ENCODE measurements around the gene BMS1.

Gene BMS1

GRCh38 chr10:42785759-42786158 is 3.2 kb downstream of the BMS1 start:
- TF ChIP-seq, protein P1, sequence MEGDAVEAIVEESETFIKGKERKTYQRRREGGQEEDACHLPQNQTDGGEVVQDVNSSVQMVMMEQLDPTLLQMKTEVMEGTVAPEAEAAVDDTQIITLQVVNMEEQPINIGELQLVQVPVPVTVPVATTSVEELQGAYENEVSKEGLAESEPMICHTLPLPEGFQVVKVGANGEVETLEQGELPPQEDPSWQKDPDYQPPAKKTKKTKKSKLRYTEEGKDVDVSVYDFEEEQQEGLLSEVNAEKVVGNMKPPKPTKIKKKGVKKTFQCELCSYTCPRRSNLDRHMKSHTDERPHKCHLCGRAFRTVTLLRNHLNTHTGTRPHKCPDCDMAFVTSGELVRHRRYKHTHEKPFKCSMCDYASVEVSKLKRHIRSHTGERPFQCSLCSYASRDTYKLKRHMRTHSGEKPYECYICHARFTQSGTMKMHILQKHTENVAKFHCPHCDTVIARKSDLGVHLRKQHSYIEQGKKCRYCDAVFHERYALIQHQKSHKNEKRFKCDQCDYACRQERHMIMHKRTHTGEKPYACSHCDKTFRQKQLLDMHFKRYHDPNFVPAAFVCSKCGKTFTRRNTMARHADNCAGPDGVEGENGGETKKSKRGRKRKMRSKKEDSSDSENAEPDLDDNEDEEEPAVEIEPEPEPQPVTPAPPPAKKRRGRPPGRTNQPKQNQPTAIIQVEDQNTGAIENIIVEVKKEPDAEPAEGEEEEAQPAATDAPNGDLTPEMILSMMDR (IDR thresholded peaks at IDR 0.05), result no peak
- no peak overlapping the region for H3K4me2 ChIP-seq (ENCODE audit: low read length)
- H2AFZ ChIP-seq, result no peak overlapping the region
- H3K36me3 ChIP-seq (ENCODE audit: control insufficient read depth, insufficient read depth, low read length), result no peaks in the 10 kb centered on the region
- H3K4me3 ChIP-seq (ENCODE audit: low read depth, low read length), result no peak overlapping the region
- no peak overlapping the region for H3K27ac ChIP-seq
- H3K9ac ChIP-seq, result no peak overlapping the region
- no peaks in the 10 kb centered on the region for H3K4me1 ChIP-seq
- no peaks in the 10 kb centered on the region for H3K9me3 ChIP-seq (ENCODE audit: control insufficient read depth, low read length)
- no peaks in the 10 kb centered on the region for H3K27me3 ChIP-seq (ENCODE audit: control insufficient read depth, insufficient read depth, low read length)
- H3K79me2 ChIP-seq, result peaks cover 4% of the 10 kb centered on the region

GRCh38 chr10:42790835-42791234 is 8.2 kb downstream of the BMS1 start:
- Histone ChIP-seq H3K9ac (no peak overlapping the region), H3K27me3 (ENCODE audit: control insufficient read depth, insufficient read depth, low read length) (no peaks in the 10 kb centered on the region), H3K36me3 (ENCODE audit: control insufficient read depth, insufficient read depth, low read length) (no peaks in the 10 kb centered on the region), H3K4me3 (ENCODE audit: low read depth, low read length) (no peak overlapping the region), H3K4me2 (ENCODE audit: low read length) (no peak overlapping the region), H2AFZ (no peak overlapping the region), H3K4me1 (no peaks in the 10 kb centered on the region), H3K27ac (no peak overlapping the region), H3K79me2 (peaks cover 2% of the 10 kb centered on the region), H3K9me3 (ENCODE audit: control insufficient read depth, low read length) (no peaks in the 10 kb centered on the region)
- TF ChIP-seq, protein P1 (IDR thresholded peaks at IDR 0.05), result no peak

DNA sequence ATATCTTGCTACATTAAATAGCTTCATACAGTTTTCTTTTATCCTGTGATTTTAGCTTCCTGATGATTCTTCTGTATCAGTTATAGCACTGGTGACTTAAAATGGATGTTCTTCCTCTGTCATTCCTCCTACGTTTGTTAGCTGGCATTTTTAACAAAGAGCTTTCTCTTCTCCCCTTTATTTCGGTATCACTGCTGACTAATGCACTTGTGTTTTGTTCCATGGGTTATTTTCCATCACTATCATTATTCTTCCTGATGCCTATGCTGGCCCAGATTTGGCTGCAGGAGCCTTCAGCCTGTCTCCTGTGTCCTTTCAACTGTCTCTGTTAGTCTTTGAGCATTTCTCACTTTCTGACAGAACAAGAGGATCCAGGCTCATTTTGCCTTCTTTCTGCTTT is 13.1 kb downstream of the BMS1 start:
- TF ChIP-seq, protein P1 (IDR thresholded peaks at IDR 0.05), result no peak
- H3K36me3 ChIP-seq (ENCODE audit: control insufficient read depth, insufficient read depth, low read length), result no peaks in the 10 kb centered on the region

GRCh38 chr10:42801135-42801534 is 18.5 kb downstream of the BMS1 start:
- Histone ChIP-seq H3K79me2 (peaks cover 6% of the 10 kb centered on the region), H3K27ac (no peak overlapping the region), H3K36me3 (ENCODE audit: control insufficient read depth, insufficient read depth, low read length) (no peaks in the 10 kb centered on the region)

More for the DNA sequence above, 13.1 kb downstream of the BMS1 start:
- Histone ChIP-seq H3K9ac (no peak overlapping the region), H3K27ac (no peak overlapping the region), H3K4me1 (no peaks in the 10 kb centered on the region), H3K4me3 (ENCODE audit: low read depth, low read length) (no peak overlapping the region), H3K9me3 (ENCODE audit: control insufficient read depth, low read length) (no peaks in the 10 kb centered on the region), H2AFZ (no peak overlapping the region), H3K79me2 (peaks cover 4% of the 10 kb centered on the region), H3K27me3 (ENCODE audit: control insufficient read depth, insufficient read depth, low read length) (no peaks in the 10 kb centered on the region), H3K4me2 (ENCODE audit: low read length) (no peak overlapping the region)

GRCh38 chr10:42802876-42803275 is 20.3 kb downstream of the BMS1 start:
- TF ChIP-seq, protein P1 (IDR thresholded peaks at IDR 0.05), result no peak
- no peak overlapping the region for H3K27ac ChIP-seq
- H3K9ac ChIP-seq, result no peak overlapping the region
- H3K4me3 ChIP-seq (ENCODE audit: low read depth, low read length), result no peak overlapping the region
- no peak overlapping the region for H3K4me2 ChIP-seq (ENCODE audit: low read length)
- no peaks in the 10 kb centered on the region for H3K9me3 ChIP-seq (ENCODE audit: control insufficient read depth, low read length)
- no peak overlapping the region for H2AFZ ChIP-seq
- no peaks in the 10 kb centered on the region for H3K27me3 ChIP-seq (ENCODE audit: control insufficient read depth, insufficient read depth, low read length)
- no peaks in the 10 kb centered on the region for H3K4me1 ChIP-seq
- H3K79me2 ChIP-seq, result peaks cover 7% of the 10 kb centered on the region
- no peaks in the 10 kb centered on the region for H3K36me3 ChIP-seq (ENCODE audit: control insufficient read depth, insufficient read depth, low read length)

More at GRCh38 chr10:42801135-42801534, 18.5 kb downstream of the BMS1 start:
- TF ChIP-seq, protein P1 (IDR thresholded peaks at IDR 0.05), result no peak
- H3K4me3 ChIP-seq (ENCODE audit: low read depth, low read length), result no peak overlapping the region
- H3K9ac ChIP-seq, result no peak overlapping the region
- H2AFZ ChIP-seq, result no peak overlapping the region
- H3K9me3 ChIP-seq (ENCODE audit: control insufficient read depth, low read length), result no peaks in the 10 kb centered on the region
- no peak overlapping the region for H3K4me2 ChIP-seq (ENCODE audit: low read length)
- no peaks in the 10 kb centered on the region for H3K4me1 ChIP-seq
- no peaks in the 10 kb centered on the region for H3K27me3 ChIP-seq (ENCODE audit: control insufficient read depth, insufficient read depth, low read length)

Measured in parathyroid adenoma (tissue), 2 donors.